ENCODE data around the gene UBE2F.

DNA sequence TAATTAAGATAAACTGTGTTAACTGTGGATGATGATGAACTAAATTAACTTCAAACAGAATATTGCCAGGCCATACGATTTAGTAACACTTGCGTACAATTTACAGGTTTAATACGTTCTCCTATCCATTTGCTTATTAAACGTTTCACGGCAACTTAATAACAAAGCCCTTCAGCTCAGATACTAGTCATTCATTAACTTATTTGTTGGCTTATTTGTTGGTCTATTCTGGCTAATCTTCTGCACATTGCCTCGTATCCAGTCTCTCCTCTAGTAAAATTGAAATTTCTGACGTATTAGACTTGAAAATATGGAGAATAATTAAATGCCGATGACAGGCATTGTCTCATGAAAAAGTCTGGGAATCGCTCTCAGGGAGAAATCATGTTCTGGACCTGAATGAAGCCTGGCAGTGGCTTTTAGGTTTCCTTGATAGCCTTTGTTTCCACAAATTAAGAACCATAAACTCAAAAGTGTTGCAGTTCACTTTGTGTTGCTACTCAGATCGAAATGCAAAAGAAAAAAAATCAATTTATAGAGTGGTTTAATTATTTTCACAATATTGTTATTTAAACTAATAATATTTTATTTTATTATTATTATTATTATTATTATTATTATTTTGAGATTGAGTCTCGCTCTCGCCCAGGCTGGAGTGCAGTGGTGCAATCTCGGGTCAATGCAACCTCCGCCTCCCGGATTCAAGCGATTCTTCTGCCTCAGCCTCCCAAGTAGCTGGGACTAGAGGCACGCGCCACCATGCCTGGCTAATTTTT is 98.4 kb downstream of the UBE2F start:
- TF ChIP-seq, protein P1, sequence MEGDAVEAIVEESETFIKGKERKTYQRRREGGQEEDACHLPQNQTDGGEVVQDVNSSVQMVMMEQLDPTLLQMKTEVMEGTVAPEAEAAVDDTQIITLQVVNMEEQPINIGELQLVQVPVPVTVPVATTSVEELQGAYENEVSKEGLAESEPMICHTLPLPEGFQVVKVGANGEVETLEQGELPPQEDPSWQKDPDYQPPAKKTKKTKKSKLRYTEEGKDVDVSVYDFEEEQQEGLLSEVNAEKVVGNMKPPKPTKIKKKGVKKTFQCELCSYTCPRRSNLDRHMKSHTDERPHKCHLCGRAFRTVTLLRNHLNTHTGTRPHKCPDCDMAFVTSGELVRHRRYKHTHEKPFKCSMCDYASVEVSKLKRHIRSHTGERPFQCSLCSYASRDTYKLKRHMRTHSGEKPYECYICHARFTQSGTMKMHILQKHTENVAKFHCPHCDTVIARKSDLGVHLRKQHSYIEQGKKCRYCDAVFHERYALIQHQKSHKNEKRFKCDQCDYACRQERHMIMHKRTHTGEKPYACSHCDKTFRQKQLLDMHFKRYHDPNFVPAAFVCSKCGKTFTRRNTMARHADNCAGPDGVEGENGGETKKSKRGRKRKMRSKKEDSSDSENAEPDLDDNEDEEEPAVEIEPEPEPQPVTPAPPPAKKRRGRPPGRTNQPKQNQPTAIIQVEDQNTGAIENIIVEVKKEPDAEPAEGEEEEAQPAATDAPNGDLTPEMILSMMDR (conservative IDR thresholded peaks at IDR 0.05 in 1 of 2, IDR thresholded peaks at IDR 0.05 in 1 of 2; ENCODE audit: low read depth in 1 of 2, low read length in 2 of 2), result no peak
- no peak for TF ChIP-seq EZH2 (IDR thresholded peaks at IDR 0.05; ENCODE audit: low read length, missing control alignments)

Measured in fibroblast of lung (primary cell).